Measurements from ENCODE around the gene MSANTD1.

- TF ChIP-seq CTCF (IDR thresholded peaks at IDR 0.05) (no peak), POLR2A (IDR thresholded peaks at IDR 0.05) (no peak)
These were observed 48.4 kb upstream of the MSANTD1 start for GRCh38 chr4:3200423-3201090.

All from ovary (tissue), 3 donors.